HK-2 (cell line): ENCODE measurements around the gene HDAC4.
A peak's percentile ranks its signal among the peaks of the same experiment; 100 is the strongest.

Experiments used
- DNase-seq: peaks from one replicate; pipeline ENCODE4 v3.0.0-alpha.2; 2018; ENCODE audit not compliant: unreplicated experiment

The HDAC4 gene

DNA sequence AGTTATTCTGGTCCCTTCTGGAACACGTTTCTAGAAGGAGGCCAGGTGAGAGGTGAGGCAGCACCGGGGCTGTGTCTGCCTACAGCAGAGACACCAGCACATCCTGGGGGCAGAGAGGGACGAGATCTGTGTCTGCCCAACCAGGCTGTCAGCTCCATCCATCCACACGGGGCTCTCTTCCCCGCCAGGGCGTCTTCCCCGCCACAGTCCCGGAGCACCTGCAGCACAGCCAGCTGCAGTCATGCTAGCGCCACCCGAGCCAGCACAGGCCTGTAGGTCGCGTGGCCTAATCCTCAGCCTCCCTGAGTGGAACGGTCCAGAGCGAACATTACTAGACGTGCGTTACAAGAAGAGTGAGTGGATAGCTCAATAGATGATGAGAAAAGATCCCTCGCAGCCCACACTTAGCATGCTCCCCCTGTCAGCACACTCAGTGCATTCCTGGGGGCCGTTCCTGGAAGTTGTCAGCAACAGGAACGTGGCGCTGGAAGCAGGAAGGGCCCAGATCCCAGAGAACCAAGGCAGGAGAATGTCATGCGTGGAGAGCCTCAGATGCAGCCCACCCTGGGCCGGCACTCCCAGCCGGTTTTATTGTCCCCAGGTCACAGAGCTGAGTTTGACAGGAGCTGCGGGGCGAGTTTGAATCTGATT, 374.0 kb downstream of the HDAC4 start:
- DNase-seq: no peak

DNA sequence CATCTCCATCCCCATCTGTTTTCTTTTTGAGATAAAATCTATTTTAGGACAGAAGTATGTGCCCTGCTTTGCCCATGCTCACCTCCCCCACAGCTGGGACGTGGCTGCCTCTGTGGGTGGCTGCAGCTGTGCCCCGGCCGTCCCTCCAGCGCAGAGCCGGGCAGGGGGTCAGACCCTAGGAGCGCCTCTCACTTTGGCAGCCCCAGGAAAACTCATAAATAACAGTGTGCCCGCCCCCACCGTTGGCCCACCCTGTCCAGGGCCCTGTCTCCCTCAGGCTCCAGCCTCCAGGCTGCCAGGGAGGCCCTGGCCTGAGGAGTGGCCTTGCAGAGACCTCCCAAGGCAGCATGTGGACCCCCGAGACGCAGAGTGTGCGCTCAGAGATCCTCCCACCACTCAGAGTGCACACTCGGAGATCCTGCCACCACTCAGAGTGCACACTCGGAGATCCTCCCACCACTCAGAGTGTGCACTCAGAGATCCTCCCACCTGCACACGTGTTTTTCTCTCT, 374.8 kb downstream of the HDAC4 start:
- DNase-seq: no peak

DNA sequence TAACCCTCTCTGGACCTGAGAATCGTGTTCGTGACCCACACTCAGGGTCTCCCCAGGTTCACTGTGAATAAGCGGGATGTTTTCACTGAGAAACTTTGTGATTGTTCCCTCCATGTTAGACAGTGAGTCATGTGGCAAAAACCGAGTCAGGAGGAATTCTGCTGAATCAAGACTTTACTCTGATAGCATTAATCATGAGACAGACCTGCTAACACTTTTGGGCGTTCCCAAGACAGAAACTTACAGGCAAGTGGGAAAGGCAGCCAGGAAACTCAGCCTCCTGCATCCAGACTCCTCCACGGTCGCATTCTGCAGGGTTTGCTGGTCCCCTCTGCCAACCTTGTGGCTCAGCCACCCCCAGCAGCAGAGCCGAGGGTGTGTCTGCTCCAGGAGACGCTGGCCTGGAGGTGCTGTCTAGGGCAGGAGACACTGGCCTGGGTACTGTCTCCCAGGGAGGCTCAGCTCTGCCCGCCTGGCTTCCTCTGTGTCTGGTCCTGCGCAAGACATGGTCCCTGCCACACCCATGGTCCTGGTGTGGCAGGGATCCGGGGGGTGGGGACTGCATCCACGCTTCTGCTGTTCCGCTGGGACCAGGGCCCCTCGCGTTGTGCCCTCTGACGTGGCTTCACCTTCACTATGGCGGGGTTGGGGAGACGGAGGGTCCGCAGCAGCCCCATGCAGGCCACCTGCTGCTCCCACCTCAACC, 375.6 kb downstream of the HDAC4 start:
- DNase-seq: peak; percentile 10

DNA sequence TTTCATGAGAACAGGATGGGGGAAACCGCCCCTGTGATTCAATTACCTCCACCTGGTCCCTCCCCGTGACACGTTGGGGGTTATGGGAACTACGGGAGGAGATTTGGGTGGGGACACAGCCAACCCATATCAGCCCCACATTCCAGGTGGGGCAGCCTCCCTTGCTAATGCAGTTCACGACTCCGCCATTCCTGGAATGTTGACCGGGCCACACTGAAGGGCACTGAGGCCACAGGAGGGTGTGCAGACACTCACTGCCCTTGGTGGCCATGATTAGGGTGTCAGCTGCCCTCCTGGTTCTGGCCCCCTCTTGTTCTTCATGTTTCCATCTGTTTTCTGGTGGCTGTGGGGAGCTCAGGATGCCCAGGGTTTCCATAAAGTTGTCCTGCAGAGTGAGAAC, 376.6 kb downstream of the HDAC4 start:
- no peak for DNase-seq

DNA sequence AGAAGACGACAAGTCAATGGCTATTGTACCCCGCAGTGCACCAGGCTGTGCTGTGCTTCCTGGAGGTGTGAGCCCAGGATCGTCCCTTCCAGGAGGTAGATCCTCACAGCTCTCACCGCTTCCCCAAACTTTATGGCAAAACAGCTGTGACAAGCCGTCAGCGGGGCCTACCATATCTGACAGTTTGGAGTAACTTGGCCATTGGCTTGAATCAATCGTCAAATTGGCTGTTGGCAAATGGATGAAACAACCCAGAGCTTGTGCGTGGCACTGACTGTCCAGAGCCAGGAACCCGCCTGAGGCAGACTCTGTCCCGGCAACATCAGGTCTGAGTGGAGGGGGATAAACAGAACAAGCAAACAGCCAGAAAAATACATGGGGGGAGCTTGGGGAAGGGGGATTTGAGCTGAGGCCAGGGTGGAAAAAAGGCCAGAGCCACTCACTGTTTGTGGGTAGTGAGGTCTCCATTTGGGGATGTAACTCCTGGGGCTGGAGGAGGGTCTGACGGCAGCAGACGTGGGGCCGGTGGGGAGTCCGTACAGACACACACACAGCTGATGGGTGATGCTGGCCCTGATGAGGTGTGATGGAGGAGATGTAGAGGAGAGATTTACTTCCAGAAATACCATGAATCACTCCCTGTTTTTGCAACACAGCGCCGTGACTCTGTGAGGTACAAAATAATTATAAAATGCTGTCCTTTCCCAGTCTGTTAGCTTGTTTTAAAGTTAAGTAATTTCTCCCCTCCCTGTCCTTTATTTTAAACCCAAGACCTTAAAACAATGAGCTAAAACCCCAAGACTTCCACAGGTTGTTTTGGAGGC, 378.2 kb downstream of the HDAC4 start:
- DNase-seq: no peak

DNA sequence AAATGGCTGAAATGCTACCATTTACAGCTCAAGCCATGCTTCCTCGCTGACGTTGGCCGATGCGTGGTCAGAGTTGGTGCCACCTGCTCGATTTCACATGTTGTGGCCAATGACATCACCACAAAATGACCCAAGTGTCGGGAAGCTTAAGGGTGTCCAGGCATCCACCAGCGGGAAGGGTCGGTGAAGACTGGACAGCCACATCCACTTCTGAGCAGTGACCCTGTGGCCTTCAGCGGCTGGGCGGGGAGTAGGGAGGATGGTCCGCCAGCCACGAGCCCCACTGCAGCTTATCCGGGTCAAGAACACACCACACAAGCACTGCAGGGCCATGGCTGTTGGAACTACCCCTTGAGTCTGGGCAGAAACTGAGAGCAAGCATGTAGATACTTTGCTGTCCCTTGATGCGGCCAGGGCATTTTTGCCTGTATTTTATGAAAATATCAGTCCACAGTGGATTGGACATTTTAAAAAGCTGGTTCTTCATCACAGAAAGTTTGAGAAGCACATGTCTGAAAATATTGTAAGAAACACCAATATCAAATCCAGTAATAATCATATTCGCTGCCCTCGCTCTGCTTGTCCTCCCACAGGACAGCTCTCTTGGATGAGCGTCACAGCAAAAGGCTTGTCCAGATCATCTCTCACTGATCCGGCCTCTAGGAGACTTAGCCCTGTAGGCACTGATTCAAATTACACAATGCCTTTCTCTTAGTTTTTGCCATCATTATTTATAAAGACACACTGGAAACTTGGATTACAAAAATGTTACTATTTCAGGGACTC, 379.0 kb downstream of the HDAC4 start:
- DNase-seq: no peak

DNA sequence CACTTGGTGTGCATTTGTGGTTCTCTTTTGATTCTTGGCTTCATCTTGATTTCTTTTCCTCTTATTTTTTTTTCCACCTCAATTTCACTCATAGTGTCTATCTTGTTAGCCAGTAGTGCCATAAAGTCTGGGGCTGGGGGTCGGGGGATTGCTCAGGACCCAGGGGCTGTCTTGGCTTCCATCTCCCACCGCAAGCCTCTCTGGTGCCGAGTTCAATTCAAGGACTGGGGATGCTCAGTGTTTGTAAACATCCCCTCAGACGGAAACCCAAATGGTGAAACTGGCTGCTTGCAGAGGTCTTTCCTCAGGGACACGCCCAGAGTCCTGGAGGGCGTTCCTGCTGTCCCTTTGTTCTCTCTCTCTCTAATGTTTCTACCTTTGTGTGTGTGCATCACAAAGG, 379.6 kb downstream of the HDAC4 start:
- DNase-seq: no peak

DNA sequence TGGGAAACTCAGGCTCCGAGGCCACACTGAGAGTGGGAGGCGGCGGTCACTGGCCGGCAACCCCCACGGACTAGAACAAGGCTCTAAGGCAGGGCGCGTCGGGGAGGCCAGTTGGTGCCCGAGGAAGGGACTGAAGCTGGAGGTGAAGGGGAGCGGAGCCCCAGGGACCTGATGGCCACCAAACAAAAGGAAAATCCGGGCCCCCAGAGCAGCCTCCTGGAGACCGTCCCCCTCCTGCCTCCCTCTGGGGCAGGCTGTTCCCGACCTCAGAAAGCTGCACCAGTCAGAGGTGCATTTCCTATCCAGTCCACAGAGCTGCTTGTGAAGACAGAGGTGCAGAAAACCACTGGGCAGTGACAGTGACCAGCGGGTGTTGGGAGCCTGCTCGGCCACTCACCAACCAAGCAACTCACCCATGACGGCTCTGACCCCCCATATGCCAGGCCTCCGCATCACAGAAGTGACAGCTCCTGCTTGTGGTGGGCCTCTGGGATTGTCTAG, 380.2 kb downstream of the HDAC4 start:
- DNase-seq: no peak

DNA sequence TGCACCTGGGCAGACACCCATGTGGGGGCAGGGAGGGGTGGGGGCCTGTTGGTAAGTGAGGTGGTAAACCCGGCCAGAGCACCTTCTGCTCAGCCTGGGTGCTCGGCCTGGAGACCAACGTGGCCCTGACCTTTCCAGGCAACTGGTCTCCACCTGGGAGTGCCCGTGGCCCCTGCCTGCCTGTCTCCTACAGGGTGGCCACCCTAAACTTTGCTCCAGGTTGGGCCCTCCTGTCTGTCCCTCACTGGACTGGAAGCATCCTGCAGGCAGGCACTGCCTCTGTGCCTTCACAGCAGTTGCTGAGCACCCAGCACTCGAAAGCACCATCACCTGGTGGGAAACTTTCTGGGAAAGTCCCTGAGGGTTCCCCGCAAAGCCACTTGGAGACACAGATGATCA, 381.6 kb downstream of the HDAC4 start:
- no peak for DNase-seq

DNA sequence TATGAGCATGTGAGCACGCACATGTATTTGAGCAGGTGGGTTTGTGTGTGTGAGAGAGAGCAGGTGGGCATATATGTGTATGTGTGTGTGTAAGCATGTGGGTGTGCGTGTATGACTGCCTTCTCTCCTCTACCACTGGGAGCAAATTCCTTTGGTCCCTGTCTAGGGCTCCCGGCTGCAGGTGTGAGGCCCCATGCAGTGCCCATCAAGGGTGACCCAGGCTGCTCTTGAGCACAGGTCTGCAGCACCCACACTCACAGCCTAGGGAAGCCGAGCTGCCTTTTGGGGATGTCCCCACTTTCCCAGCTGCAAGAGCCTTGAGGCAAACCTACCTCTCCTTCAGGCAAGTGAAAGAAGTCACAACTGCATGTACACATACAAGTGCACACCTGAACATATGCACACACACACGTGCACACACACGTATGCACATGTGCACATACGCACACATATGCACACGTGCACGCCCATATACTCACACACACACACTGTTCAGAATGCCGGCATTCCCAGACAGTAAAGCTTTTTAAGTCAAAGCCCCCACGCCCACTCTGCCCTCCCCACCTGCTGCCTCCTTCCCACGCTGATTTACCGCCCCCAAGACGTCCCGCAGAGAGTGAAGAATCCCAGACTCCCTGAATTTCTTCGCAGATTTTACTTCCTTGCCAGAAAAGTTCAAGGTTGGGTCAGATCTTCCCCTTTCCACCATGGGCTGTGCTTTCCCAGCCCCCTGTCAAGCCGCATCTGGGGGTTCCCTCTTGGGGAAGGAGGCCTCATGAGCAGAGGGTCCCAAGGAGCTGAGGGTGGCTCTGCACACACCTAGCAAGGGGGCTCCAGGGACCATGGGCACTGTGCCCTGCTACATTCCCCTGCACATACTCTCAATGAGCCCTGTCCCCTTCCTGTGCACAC, 382.3 kb downstream of the HDAC4 start:
- no peak for DNase-seq

DNA sequence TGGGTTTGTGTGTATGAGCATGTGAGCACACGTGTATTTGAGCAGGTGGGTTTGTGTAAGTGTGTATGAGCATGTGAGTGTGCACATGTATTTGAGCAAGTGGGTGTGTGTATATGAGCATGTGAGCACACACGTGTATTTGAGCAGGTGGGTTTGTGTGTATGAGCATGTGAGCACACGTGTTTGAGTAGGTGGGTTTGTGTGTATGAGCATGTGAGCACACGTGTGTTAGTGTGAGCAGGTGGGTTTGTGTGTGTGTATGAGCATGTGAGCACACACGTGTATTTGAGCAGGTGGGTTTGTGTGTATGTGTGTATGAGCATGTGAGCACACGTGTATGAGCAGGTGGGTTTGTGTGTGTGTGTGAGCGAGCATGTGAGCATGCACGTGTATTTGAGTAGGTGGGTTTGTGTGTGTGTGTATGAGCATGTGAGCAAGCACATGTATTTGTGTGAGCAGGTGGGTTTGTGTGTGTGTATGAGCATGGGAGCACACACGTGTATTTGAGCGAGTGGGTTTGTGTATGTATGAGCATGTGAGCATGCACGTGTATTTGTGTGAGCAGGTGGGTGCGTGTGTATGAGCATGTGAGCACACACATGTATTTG, 383.2 kb downstream of the HDAC4 start:
- DNase-seq: no peak

DNA sequence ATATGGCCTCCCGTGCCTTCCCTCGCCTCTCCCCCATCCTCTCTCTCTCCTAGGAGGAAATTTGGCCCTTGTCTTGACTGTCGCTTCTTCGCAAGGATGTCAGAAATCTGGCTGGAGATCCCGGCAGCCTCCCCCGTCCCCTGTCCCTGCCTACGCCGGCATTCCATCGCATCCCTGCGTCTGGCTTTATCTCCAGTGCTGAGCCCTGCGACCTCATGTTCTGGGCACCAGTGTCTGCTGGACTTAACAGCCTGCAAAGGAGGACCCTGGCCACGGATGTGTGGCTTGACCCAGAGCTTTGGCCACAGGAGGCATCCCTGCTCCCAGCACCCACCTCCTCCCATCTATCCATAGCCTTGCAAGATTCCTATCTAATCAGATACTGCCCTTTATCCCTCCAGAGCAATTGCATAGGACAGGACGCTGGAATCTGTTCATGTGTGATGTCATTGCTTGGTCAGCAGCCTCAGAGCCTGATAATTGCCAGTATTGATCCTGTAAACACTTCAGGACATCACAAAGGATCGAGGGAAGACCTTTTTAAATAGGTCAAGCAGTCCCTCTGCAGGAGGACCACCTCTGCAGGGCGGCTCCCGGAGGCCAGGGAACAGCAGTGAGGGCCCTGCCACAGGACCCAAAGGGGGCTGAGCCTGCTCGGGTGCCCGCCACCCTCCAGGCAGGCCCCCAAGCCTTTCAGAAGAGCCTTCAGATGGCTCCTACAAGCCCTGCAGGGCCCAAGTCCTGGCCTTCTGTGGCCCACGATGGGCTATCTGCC, 384.7 kb downstream of the HDAC4 start:
- DNase-seq: no peak

DNA sequence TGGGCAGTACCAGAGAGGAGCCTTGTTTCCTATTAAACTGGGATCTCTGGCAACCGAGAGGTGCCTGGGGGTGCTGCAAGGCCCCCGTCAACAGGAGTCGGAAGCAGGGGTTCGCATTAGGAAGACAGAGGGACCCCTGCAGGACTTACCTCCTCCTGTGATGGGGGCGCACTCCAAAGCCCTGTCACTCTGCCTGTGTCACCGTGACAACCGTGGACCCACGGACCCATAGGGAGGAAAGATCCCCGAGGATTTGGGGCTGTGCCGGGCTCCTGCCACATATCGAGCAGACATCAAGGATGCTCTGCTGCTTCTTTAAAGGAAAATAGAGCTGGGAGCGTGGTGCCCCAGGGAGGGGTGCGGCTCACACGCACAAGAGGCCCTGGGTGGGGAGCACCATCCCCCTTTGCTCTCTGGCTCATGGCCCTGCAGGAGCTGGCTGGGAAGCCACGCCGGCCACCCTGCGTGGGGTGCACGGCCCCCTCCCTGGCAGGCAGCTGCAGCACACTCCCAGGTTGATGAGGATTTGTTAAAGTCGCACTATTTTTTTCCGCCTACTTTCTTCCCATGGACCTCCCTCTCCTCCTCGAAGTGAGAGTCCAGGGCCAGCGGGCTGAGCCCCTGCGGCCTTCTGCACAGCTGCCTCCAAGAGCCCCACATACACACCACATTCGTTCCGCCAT, 385.5 kb downstream of the HDAC4 start:
- DNase-seq: no peak

DNA sequence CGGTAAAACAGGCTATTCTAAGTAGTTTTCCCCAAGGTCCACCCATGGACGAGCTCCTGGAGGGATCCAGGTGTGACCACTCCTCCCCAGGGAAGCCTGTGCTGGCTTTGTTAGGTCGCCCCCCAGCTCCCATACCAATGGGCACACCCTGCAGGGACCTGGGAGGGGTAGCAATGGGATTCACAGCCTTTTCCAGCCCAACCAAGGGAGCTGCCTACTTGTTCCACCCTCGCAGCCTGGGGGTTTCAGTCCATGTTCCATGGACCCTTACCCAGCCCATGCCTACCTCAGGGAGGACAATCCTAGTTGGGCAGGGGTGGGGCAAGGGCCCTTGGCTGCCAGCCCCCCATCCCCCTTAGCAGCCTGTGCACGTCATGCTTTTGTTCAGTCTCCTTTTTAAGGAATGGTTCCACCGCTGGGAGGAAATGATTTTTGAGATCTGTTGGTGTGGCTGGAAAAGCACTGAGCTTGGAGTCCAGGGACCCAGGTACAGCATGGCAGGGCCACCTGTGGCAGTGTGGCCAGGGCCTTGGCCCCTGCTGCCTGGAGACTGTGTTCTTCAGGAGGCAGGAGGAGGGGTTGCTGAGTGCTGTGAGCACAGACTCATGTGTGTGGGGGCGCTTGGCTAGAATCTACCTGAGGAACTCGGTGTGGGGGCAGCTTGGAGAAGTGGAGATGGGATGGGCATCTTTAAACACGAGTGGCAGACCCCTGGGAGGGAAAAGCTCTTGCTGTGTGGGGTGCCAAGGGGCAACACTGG, 386.2 kb downstream of the HDAC4 start:
- DNase-seq: no peak

DNA sequence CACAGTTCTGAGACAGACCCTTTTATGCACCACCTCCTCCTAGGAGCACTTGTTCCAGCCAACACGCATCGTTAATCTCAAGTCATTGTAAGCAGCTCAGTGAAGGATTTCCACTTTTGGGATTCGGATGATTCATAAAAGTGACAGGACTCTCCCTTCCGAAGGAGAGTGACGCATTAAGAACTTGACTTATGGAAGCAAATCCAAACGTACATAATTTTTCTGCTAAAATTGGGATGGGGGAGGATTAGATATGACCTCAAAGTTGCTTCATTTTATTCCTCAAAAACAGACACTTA, 387.2 kb downstream of the HDAC4 start:
- no peak for DNase-seq

DNA sequence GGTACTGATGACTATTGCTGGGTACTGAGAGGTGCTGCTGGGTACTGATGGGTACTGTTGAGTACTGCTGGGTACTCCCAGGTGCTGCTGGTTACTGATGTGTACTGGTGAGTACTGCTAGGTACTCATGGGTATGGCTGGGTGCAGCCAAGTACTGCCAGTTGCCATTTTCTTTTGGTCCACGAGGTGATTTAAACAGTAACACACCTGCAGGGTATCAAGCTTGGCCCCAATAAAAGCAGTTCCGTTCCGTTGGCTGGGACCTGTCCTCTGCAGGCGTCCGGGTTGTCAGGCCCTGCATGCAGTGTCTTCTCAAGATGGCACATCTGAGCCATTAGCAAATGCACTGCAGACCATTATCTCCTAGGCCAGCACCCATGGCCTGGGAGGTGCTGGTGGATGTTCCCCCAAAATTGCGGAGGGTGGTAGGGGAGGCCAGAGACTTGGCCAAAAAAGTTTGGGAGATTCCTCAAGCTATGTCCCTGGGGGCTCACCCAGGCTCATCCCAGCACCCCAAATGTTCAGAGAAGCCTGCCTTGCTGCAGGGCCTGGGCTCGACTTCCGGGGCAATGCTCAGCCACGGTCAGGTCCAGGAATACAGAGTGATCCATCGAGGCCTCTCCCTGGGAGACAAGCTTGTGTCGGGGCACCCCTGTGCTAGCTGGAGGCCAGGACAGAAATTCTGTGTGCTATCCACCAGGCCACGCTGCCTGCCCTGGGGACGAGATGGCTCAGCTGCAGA, 387.7 kb downstream of the HDAC4 start:
- DNase-seq: no peak

DNA sequence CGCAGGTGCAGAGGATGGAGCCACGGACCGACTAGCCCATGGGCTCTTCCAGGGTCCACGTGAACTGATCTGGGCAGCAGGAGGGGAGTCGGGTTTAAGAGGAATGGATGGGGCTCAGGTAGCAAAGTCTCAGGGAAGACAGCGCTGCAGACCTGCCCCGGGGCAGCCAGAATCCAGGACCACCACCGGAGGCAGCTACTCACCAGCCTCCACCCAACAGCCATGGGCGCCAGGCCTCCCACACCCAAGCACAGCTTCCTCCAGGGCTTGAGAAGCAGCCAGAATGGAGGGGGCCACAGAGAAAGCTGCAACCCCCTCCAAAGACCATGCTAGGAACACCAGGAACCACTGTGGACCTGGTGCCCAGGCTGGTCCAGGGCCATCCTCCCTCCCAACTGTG, 388.6 kb downstream of the HDAC4 start:
- no peak for DNase-seq

DNA sequence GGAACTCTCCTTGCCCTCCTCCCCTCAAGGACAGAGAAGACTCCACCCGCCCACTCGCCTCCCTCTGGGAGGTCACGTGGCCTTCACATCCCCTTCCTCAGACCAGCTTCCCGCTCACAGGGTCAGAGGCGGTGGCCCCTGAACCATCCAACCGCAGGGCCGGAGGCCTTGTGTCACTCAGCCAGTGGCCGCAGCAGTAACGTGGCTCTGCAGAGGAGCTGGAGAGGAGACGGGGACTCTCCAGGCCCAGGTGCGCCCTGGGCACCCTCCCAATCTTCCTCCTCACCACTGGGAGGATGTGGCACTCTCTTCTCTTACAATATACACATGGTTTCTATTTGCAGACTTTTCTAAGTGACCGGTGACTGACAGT, 391.2 kb downstream of the HDAC4 start:
- no peak for DNase-seq
